ENCODE data around the gene OR13C4. TPM values are rescaled to one million over a fixed set of nuclear protein-coding genes. Genes with fewer than 3 reads are reported as not detected.

OR13C4 gene
- total and polyA plus RNA-seq, 7 donors: not detected

DNA sequence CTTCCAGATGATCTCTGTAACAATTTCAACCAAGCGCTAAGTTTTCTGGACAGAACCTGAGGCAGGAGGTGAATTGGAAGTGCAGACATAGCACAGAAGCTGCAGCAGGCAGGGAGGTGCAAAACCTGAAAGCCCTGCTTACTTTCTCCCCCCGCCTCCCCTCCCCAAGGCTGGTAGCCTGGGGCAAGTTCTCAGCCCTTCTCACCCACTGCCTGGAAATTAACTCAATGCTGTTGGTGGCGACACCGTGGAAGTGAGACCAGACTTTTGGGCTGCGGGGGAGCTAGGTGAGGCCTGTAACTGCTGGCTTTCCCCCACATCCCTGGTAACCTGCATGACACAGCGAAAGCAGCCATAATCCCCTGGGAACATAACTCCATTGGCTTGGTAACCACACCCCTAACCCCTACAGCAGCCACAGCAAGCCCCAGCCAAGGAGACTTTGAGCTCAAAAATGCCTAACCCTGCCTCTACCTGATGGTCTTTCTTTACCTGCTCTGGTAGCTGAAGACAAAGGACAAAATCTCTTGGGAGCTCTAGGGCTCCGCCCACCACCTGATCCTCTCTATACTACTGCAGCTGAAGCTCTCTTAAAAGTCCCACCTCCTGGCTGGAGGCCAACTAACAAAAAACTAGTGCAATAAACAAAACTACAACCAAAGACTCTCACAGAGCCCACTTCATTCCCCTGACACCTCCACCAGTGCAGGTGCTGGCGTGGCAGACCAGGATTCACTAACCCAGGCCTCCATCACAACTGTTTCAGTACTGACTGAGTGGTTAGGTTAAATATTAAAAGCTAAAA is 30.0 kb upstream of the OR13C4 start:
- TF ChIP-seq, protein P1, sequence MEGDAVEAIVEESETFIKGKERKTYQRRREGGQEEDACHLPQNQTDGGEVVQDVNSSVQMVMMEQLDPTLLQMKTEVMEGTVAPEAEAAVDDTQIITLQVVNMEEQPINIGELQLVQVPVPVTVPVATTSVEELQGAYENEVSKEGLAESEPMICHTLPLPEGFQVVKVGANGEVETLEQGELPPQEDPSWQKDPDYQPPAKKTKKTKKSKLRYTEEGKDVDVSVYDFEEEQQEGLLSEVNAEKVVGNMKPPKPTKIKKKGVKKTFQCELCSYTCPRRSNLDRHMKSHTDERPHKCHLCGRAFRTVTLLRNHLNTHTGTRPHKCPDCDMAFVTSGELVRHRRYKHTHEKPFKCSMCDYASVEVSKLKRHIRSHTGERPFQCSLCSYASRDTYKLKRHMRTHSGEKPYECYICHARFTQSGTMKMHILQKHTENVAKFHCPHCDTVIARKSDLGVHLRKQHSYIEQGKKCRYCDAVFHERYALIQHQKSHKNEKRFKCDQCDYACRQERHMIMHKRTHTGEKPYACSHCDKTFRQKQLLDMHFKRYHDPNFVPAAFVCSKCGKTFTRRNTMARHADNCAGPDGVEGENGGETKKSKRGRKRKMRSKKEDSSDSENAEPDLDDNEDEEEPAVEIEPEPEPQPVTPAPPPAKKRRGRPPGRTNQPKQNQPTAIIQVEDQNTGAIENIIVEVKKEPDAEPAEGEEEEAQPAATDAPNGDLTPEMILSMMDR (IDR thresholded peaks at IDR 0.05): no peak
- TF ChIP-seq POLR2AphosphoS5 (IDR thresholded peaks at IDR 0.05) (no peak), POLR2A (IDR thresholded peaks at IDR 0.05) (no peak), EP300 (IDR thresholded peaks at IDR 0.05) (no peak)
- Histone ChIP-seq H3K4me1 (no peaks in the 10 kb centered on the region), H3K27ac (no peak overlapping the region), H3K4me3 (no peak overlapping the region), H3K27me3 (no peaks in the 10 kb centered on the region), H3K9me3 (no peaks in the 10 kb centered on the region), H3K36me3 (no peaks in the 10 kb centered on the region)
- intact Hi-C loops (cut with DNase I): no loop called here
- 85 to 87% methylated on average over 8 of the region's 8 CpGs for WGBS, 2 donors
- no peak for DNase-seq

DNA sequence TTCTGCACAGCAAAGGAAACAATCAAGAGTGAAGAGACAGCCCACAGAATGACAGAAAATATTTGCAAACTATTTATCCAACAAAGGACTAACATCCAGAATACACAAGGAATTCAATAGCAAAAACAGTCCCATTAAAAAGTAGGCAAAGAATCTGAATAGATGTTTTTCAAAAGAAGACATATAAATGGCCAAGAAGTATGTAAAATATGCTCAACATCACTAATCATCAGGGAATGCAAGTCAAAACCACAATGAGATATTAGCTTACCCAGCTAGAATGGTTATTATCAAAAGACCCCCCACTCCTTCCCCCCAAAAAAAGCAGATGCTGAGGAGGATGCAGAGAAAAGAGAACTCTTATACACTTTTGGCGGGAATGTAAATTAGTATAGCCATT is 28.5 kb upstream of the OR13C4 start:
- Histone ChIP-seq H3K4me3 (no peak overlapping the region), H3K4me1 (no peaks in the 10 kb centered on the region), H3K27me3 (no peaks in the 10 kb centered on the region), H3K9me3 (no peaks in the 10 kb centered on the region), H3K36me3 (no peaks in the 10 kb centered on the region), H3K27ac (no peak overlapping the region)
- DNase-seq: no peak
- 86 to 89% methylated on average over 1 of the region's 1 CpG for WGBS, 2 donors
- TF ChIP-seq, protein P1 (IDR thresholded peaks at IDR 0.05): no peak
- intact Hi-C loops (cut with DNase I): no loop called here

DNA sequence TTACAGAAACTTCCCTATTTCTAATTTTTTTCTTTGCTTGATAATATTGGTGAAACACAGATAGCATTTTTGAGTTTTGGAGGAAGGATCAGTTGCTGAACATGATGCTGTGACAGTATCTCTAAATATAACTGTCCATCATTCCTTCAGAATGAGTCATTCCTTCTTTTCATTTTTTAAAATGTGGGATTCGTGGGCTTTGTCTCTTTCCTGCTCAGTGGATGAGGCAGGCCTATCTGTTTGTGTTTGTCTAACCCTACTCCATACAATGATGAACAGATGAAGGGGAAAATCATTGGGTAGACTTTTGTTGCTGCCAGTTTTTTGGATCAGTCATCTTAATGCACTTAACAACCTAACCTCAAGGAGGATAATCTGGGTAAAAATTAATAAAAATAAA is 26.3 kb upstream of the OR13C4 start:
- intact Hi-C loops (cut with DNase I): no loop called here
- Histone ChIP-seq H3K4me1 (no peaks in the 10 kb centered on the region), H3K27ac (no peak overlapping the region), H3K27me3 (no peaks in the 10 kb centered on the region), H3K36me3 (no peaks in the 10 kb centered on the region), H3K4me3 (no peak overlapping the region), H3K9me3 (no peaks in the 10 kb centered on the region)
- TF ChIP-seq POLR2AphosphoS5 (IDR thresholded peaks at IDR 0.05): no peak
- no peak for TF ChIP-seq EP300 (IDR thresholded peaks at IDR 0.05)
- TF ChIP-seq POLR2A (IDR thresholded peaks at IDR 0.05): no peak
- TF ChIP-seq, protein P1 (IDR thresholded peaks at IDR 0.05): no peak
- WGBS, 2 donors: 17 to 30% methylated on average over 1 of the region's 1 CpG
- DNase-seq: no peak

- no peak for DNase-seq
- no peaks in the 10 kb centered on the region for H3K36me3 ChIP-seq
- TF ChIP-seq, protein P1 (IDR thresholded peaks at IDR 0.05): no peak
- TF ChIP-seq EP300 (IDR thresholded peaks at IDR 0.05) (no peak), POLR2A (IDR thresholded peaks at IDR 0.05) (no peak), POLR2AphosphoS5 (IDR thresholded peaks at IDR 0.05) (no peak)
- WGBS, 2 donors: 88 to 90% methylated on average over 4 of the region's 4 CpGs
- intact Hi-C loops (cut with DNase I): no loop called here
- no peaks in the 10 kb centered on the region for H3K27me3 ChIP-seq
- H3K4me3 ChIP-seq: no peak overlapping the region
- H3K9me3 ChIP-seq: no peaks in the 10 kb centered on the region
- no peaks in the 10 kb centered on the region for H3K4me1 ChIP-seq
- H3K27ac ChIP-seq: no peak overlapping the region
Measured at GRCh38 chr9:104544644-104545043, 17.6 kb upstream of the OR13C4 start.

DNA sequence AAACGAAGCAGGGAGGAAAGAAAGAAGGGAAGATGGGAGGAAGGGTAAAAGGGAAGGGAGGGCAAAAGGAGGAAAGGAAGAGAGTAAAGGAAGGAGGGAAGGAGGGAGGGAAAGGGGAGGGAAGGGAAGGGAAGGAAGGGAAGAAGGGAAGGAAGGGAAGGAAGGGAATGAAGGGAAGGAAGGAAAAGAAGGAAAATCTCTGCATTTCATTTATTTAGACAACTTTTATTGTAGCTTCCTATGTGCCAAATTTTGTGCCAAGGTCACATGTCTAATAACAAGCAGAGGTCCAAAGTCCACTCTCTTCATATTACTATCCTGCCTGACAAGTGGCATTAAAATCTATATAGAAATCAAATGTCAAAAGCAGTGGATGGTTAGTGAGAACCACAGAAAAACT is 12.3 kb upstream of the OR13C4 start:
- Histone ChIP-seq H3K36me3 (no peaks in the 10 kb centered on the region), H3K4me3 (no peak overlapping the region), H3K9me3 (no peaks in the 10 kb centered on the region), H3K27me3 (no peaks in the 10 kb centered on the region), H3K27ac (no peak overlapping the region), H3K4me1 (no peaks in the 10 kb centered on the region)
- 42 to 50% methylated on average over 1 of the region's 1 CpG for WGBS, 2 donors
- no peak for TF ChIP-seq POLR2AphosphoS5 (IDR thresholded peaks at IDR 0.05)
- TF ChIP-seq, protein P1 (IDR thresholded peaks at IDR 0.05): no peak
- TF ChIP-seq EP300 (IDR thresholded peaks at IDR 0.05): no peak
- TF ChIP-seq POLR2A (IDR thresholded peaks at IDR 0.05): no peak
- intact Hi-C loops (cut with DNase I): no loop called here
- DNase-seq: no peak
